HepG2 (cell line): ENCODE results near the gene GPR162. TPM values are rescaled to one million over a fixed set of nuclear protein-coding genes. Genes with fewer than 3 reads are reported as not detected.
A peak's percentile ranks its signal among the peaks of the same experiment; 100 is the strongest.

ENCODE experiments used
- BCL3 ChIP-seq: sonication (generic); formaldehyde crosslinking; IDR thresholded peaks from 2 replicates; pipeline ENCODE4 v1.5.1; 2020; ENCODE audit warnings: mild to moderate bottlenecking, missing genetic modification reagents, moderate library complexity
- DNMT1 ChIP-seq: sonication (generic); formaldehyde crosslinking; IDR thresholded peaks from 2 replicates; pipeline ENCODE4 v1.5.1; 2020; ENCODE audit warnings: mild to moderate bottlenecking, missing genetic modification reagents
- GATAD2A ChIP-seq: IDR thresholded peaks from 2 replicates; pipeline ENCODE4 v1.6.1; 2016
- HNF4G ChIP-seq, 2 experiments: sonication (generic) in 1 of 2; formaldehyde crosslinking in 1 of 2; IDR thresholded peaks; 2 replicates each; pipeline versions ENCODE4 v1.4.0 to v1.6.1; 2011 to 2020; ENCODE audit warnings: borderline replicate concordance in 2 of 2, low read depth in 2 of 2, mild to moderate bottlenecking in 2 of 2, low read length in 1 of 2, missing genetic modification reagents in 1 of 2, moderate library complexity in 1 of 2
- PRMT3 ChIP-seq: sonication (generic); formaldehyde crosslinking; IDR thresholded peaks from 2 replicates; pipeline ENCODE4 v1.8.1; 2022; ENCODE audit warnings: low read depth, mild to moderate bottlenecking, moderate library complexity, missing genetic modification reagents, borderline replicate concordance
- RNF2 ChIP-seq: fragments of 450-650 bp; conservative IDR thresholded peaks from 2 replicates; pipeline ENCODE4 v1.6.1; 2016; ENCODE audit warnings: low read depth
- SIN3A ChIP-seq: IDR thresholded peaks from 2 replicates; pipeline ENCODE4 v1.6.1; 2011; ENCODE audit warnings: low read depth, mild to moderate bottlenecking, control low read depth, low read length, borderline replicate concordance
- SP1 ChIP-seq, 2 experiments: fragments of 450-650 bp in 1 of 2; sonication (generic) in 1 of 2; formaldehyde crosslinking in 1 of 2; IDR thresholded peaks; 2 replicates each; pipeline versions ENCODE4 v1.4.0 to v1.6.1; 2016 to 2020; ENCODE audit warnings: missing genetic modification reagents in 1 of 2
- SP5 ChIP-seq: IDR thresholded peaks from 2 replicates; pipeline ENCODE4 v1.6.1; 2016; ENCODE audit warnings: low read depth, borderline replicate concordance
- ZNF138 ChIP-seq: sonication (generic); formaldehyde crosslinking; IDR thresholded peaks from 2 replicates; pipeline ENCODE4 v1.5.0; 2020; ENCODE audit warnings: mild to moderate bottlenecking, low read depth, missing genetic modification reagents
- ZNF256 ChIP-seq: sonication (generic); formaldehyde crosslinking; conservative IDR thresholded peaks from 2 replicates; pipeline ENCODE4 v1.4.0; 2020; ENCODE audit warnings: missing genetic modification reagents
- ZNF318 ChIP-seq: sonication (generic); formaldehyde crosslinking; IDR thresholded peaks from 2 replicates; pipeline ENCODE4 v1.4.0; 2020; ENCODE audit warnings: mild to moderate bottlenecking, missing genetic modification reagents
- ZNF414 ChIP-seq: sonication (generic); formaldehyde crosslinking; IDR thresholded peaks from 2 replicates; pipeline ENCODE4 v1.5.0; 2020; ENCODE audit warnings: missing genetic modification reagents
- ZNF547 ChIP-seq: sonication (generic); formaldehyde crosslinking; IDR thresholded peaks from 2 replicates; pipeline ENCODE4 v1.5.1; 2020; ENCODE audit warnings: mild to moderate bottlenecking, missing genetic modification reagents
- ZNF782 ChIP-seq: sonication (generic); formaldehyde crosslinking; IDR thresholded peaks from 2 replicates; pipeline ENCODE4 v1.4.0; 2020; ENCODE audit warnings: missing genetic modification reagents, mild to moderate bottlenecking, borderline replicate concordance
- polyA plus RNA-seq, 8 experiments: library from polyadenylated mRNA; depleted of rRNA in 3 of 8; stranded (reverse) in 7 of 8; unstranded in 1 of 8; fragments of >200 nt; fragmentation: Illumina TruSeq in 4 of 8; extraction: Trizol in 4 of 8; gene quantifications; 2 replicates each; pipeline versions ENCODE4 v1.2.1 to v1.2.3, GENCODE V29; 2011 to 2016; ENCODE audit warnings: low read depth in 4 of 8, missing spikeins in 1 of 8, mixed read lengths in 1 of 8; ENCODE audit not compliant: insufficient read depth in 1 of 8
- total RNA-seq, 5 experiments: library from RNA; depleted of rRNA; stranded (reverse); fragments of >200 nt; fragmentation: Illumina TruSeq; extraction: Trizol; gene quantifications; 2 replicates each; pipeline ENCODE4 v1.2.3, GENCODE V29; 2016; ENCODE audit warnings: low read depth in 1 of 5
- TF ChIP-seq, protein P1 (sequence below): sonication (generic); formaldehyde crosslinking; IDR thresholded peaks from 2 replicates; pipeline ENCODE4 v1.8.1; 2023; ENCODE audit warnings: missing genetic modification reagents, mild to moderate bottlenecking, borderline replicate concordance

The GPR162 gene
- total and polyA plus RNA-seq, 2 of the 13 experiments (the other 11 are each of a cell fraction or from before 2014, with no cell fraction given): 0.08 TPM; not detected in 1

DNA sequence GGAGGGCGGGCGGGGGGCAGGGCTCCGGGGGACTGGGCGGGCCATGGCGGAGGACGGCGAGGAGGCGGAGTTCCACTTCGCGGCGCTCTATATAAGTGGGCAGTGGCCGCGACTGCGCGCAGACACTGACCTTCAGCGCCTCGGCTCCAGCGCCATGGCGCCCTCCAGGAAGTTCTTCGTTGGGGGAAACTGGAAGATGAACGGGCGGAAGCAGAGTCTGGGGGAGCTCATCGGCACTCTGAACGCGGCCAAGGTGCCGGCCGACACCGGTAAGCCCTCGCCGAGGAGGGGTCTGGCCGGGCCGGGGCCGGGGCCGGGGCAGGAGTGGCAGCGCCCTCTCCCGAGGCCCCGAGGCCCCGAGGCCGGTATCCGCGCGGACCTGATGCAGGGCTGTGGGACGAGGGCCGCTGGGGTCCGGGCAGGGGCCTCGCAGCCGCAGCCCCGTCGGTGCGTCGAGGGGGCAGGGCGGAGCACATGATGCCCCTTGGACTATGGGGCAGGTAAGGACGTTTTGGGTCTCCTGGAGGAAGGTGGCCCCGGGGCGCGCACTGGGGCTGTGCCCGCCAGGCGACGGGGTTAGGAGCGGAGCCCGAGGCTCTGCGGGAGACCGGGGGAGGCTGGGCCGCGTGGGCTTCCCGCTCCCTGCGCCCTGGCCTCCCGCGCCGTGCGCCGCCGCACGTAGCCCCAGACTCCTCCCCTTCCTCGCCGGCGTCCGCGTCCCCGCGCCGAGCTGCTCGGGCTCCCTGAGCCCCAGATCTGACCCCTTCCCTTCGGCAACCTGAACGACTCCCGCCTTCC lies 46.0 kb downstream of the GPR162 start, which contains the start of gene TPI1 (continued):
- TF ChIP-seq RNF2 (0 out of 2 replicates have a peak, but pooled peaks have one; percentile 45), ZNF256 (CRISPR knock-in tag) (0 out of 2 replicates have a peak, but pooled peaks have one; percentile 10), GATAD2A (peak; percentile 56; the same call in 1 of the 2 replicates), PRMT3 (CRISPR knock-in tag) (no peak), ZNF414 (no peak), SP1 (IDR thresholded peaks at IDR 0.05) (no peak), SP1 (CRISPR knock-in tag; IDR thresholded peaks at IDR 0.05) (peak; percentile 65), HNF4G (IDR thresholded peaks at IDR 0.05; ENCODE audit: borderline replicate concordance, low read depth, low read length) (peak; percentile 28), HNF4G (CRISPR knock-in tag; IDR thresholded peaks at IDR 0.05; ENCODE audit: borderline replicate concordance, low read depth) (no peak), SP5 (CRISPR knock-in tag) (0 out of 2 replicates have a peak, but pooled peaks have one; percentile 41), SIN3A (peak; percentile 56; the same call in 1 of the 2 replicates), DNMT1 (CRISPR knock-in tag) (no peak), ZNF318 (no peak), ZNF547 (CRISPR knock-in tag) (0 out of 2 replicates have a peak, but pooled peaks have one; percentile 28), ZNF782 (CRISPR knock-in tag) (no peak), ZNF138 (CRISPR knock-in tag) (peak; percentile 83; the same call in 1 of the 2 replicates), BCL3 (CRISPR knock-in tag) (peak; percentile 34; the same call in 1 of the 2 replicates)
- TF ChIP-seq, protein P1, sequence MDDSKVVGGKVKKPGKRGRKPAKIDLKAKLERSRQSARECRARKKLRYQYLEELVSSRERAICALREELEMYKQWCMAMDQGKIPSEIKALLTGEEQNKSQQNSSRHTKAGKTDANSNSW (CRISPR knock-in tag): peak; percentile 45; the same call in 1 of the 2 replicates
